Adrenal gland (tissue), 5 donors: Measurements from ENCODE around the gene ZNF530.

Experiments
- POLR2A ChIP-seq, 2 donors: fragments of 450-650 bp; IDR thresholded peaks; one replicate each; pipeline ENCODE4 v1.6.1; 2017; ENCODE audit warnings: antibody characterized with exemption in 2 of 2, mild to moderate bottlenecking in 2 of 2, moderate library complexity in 1 of 2
- TF ChIP-seq, protein P1 (sequence below), 6 experiments: fragments of 450-650 bp in 4 of 6; fragments of 200-600 bp in 2 of 6; sonication (generic) in 1 of 6; IDR thresholded peaks; 1 replicate in 5 of 6; 2 replicates in 1 of 6; pipeline versions ENCODE4 v1.5.1 to v1.8.0; 2016 to 2021; ENCODE audit warnings: antibody characterized with exemption in 6 of 6, mild to moderate bottlenecking in 2 of 6, moderate library complexity in 1 of 6
- donor health status: DM: no; HTN: no; CAD: no.

DNA sequence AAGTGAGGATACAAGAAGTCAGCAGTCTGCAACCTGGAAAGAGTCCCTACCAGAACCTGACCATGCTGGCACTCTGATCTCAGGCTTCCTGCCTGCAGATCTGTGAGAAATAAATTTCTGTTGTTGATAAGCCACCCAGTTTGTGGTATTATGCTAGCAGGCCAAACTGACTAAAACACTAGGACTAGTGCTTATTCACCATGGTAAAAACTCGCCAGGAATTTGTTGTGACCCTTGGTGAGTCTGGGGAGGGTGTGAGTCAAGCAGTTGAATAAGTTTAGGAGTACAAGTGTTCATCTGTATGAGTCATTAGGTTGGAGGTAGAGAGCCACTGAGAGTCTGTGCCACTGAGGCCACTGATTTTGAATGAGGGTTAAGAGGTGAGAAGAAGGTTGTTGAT is 12.2 kb upstream of the ZNF530 start:
- TF ChIP-seq, protein P1, sequence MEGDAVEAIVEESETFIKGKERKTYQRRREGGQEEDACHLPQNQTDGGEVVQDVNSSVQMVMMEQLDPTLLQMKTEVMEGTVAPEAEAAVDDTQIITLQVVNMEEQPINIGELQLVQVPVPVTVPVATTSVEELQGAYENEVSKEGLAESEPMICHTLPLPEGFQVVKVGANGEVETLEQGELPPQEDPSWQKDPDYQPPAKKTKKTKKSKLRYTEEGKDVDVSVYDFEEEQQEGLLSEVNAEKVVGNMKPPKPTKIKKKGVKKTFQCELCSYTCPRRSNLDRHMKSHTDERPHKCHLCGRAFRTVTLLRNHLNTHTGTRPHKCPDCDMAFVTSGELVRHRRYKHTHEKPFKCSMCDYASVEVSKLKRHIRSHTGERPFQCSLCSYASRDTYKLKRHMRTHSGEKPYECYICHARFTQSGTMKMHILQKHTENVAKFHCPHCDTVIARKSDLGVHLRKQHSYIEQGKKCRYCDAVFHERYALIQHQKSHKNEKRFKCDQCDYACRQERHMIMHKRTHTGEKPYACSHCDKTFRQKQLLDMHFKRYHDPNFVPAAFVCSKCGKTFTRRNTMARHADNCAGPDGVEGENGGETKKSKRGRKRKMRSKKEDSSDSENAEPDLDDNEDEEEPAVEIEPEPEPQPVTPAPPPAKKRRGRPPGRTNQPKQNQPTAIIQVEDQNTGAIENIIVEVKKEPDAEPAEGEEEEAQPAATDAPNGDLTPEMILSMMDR (IDR thresholded peaks at IDR 0.05), result no peak
- TF ChIP-seq POLR2A (IDR thresholded peaks at IDR 0.05), result no peak
